Adipose tissue (tissue), 3 donors: ENCODE measurements around the gene ESRRG. TPM values are rescaled to one million over a fixed set of nuclear protein-coding genes. Genes with fewer than 3 reads are reported as not detected.

Experiments used
- H3K27ac ChIP-seq: one replicate; pipeline ENCODE4 v1.5.1; 2013; ENCODE audit warnings: low read depth, low read length
- WGBS, 3 donors: extraction: QIAGEN DNeasy Blood & Tissue Kit; methylation state at CpG; one replicate each; pipeline ENCODE4 v1.1.7; 2013; 5-methylcytosine and 5-hydroxymethylcytosine counted together
- polyA plus RNA-seq, 3 donors: library from polyadenylated mRNA; stranded (reverse); fragments of 200-250 nt; gene quantifications; one replicate each; pipeline ENCODE4 v1.2.3, GENCODE V29; 2013
- donor health status: healthy with polysubstance abuse.
- donor health status: Bipolar disorder and iron deficiency.
- donor health status: healthy.

Gene ESRRG
- polyA plus RNA-seq, result 1 to 10 TPM in 2 of 3 donors, under 1 TPM in 1; 0.56 to 2.2 (median 2.1) TPM

DNA sequence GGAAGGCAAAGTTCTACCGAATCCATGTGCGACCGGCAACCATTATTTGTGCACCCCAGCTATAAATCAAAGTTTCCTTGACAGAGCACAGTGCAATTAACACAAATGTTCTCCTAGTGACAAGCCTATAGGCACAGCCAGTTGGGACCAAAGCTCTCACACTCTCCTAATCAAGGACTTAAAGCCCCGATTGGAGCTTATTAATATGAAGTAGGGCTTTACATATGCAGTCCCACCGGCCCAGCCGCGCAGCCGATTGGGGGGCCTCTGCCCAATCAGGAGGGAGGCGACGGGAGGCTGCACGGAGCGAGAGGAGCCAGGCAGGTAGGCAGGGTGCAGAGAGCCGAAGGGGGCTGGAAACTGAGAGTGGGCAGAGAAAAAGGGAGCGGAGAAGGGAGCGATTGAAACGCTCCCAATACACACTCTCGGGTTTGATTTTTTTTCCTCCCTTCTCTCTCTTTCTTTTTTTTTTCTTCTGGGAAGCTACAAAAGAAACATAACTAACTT, at the start of gene ESRRG:
ESRRG (minus strand) TSS at position 156 of the 507 bp plus-strand sequence; CDS start at position 26, 130 bp downstream.
- H3K27ac ChIP-seq, result no peak within 1 kb of the TSS
- WGBS, 3 donors, result 0 to 1% (median 1%) methylated on average over 17 of the region's 17 CpGs

DNA sequence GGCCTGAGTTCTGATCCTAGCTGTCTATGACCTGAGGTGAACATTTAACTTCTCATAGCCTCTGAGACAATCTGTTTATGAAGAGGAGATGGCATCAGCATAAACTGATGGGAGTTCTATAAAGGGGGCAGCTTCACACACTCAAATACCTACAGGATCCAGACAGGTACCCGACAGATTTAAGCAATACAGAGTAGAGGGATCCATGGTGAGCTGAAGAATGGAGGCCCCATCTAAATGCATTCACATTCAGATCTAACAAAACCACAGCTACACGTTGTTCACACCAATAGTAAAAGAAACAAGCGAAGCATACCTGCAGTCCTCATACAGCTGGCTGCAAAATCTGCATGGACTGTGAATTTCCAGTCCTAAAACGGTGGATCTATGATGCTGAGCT, 48.7 kb upstream of the ESRRG start:
- 54 to 65% (median 62%) methylated on average over 4 of the region's 4 CpGs for whole genome bisulfite sequencing, 3 donors
- no peak overlapping the region for H3K27ac ChIP-seq

DNA sequence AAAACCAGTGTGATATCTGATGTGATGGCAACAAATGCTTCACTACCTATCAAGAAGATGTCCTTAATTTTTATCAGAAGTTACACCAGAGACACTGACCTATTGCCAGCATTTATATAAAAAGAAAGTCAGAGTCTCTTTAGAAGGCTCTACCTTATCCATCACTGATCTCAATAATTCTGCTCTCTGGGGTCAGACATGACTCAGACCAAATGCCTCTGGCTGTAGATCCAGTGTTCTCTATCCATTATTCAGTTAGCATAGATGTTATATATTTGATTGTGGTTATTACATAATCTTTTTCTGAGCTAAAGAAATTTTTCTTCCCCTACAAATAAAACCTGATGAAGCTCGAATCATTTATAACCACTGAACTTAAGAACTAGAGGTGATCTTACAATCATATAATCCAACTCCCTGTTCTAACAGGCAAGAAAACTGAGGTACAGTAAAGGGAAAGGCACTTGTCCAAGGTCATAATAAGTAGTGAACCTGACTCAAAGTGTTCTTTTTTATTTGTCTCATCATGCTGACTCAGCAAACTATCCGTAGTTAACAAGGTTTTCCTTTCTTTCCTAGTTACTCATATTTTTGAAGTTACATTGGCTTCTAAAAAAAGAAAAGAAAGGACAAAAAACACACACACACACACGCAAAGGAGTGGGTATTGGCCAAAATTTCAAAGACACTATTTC, 43.6 kb upstream of the ESRRG start:
- 49 to 65% (median 53%) methylated on average over 3 of the region's 3 CpGs for WGBS, 3 donors
- H3K27ac ChIP-seq, result no peak overlapping the region

DNA sequence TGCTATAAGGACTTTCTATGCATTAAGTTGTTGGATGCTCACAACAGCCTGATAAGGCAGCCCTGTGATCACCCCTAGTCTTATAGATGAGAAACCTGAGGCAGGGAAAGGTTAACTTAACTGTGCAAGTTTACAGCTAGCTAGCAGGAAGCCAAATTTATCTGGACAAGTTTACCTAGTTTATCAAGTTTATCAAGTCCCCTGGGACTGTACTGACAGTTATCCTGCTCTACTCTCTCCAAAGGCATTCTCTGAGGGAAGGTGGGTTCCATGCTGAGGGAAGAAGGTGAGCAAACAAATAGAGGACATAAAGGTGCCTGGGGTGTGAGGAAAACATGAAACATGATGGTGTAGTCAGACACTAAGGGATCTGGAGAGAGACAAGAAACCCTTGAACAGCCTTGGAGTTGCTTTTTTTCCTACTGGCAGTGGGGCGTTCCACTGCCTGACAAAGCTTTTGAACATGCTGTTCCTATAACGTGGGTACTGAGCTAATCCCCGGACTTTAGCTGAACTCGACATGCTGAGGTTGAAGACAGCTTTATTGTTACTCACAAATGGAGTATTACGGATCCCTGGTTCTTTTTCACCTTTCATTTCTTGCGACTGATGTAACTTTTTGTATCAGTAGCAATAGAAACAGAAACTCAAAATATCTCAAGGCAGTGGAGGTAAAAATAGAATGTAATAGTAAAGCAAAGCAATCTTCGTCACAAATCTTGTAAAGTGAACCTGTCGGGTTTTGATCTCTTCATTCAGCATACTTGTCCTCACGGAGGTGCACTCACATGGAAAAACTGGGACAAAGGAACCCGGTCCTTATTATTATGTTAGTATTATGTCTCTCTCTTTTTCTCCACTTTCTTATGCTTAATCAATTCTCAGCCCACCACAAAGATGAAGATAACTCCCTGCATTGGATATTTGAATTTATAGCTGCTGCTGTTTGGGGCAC, 42.4 kb upstream of the ESRRG start:
- no peak overlapping the region for H3K27ac ChIP-seq
- 73 to 77% (median 75%) methylated on average over 10 of the region's 10 CpGs for WGBS, 3 donors

DNA sequence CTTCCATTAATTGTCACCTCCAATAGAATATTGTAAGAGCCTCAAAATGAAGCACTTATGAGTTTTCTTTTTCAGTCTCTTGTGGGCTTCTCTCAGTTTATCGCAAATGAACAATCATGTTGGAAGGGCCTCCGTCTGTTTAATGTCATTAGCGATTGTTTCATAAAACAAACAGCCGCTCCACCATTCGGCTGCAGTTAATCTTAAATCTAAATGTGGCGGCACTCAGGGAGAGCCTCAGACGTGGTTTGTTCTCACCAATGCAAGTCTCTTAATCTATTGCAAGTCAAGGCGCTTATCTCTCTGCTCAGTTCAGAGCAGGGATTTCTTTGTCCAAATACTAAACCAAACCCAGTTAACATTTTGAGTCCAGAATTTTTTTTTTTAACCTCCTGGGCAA, 34.9 kb upstream of the ESRRG start:
- H3K27ac ChIP-seq, result no peak overlapping the region

DNA sequence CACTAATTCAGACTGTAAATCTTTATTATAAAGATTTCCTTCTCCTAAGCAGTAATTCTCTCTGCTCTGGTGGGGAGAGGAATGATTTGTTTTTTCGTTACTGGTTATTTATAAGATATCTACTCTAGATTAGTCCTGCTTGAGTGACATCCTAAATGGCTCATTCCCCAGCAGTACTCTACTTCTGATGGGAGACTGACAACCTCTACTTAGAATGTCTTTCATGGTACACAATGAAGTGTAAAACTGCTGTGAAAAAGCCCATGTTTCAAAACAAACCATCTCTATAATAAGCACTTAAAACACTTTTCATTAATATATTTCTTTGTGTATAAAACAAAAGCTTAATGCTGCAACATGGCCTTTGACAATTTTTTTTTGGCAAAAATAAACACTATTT, 33.9 kb upstream of the ESRRG start:
- no peak overlapping the region for H3K27ac ChIP-seq
- 75 to 82% (median 81%) methylated on average over 1 of the region's 1 CpG for WGBS, 3 donors

More for the DNA sequence above, 34.9 kb upstream of the ESRRG start:
- WGBS, 3 donors, result 31 to 62% (median 61%) methylated on average over 8 of the region's 8 CpGs

DNA sequence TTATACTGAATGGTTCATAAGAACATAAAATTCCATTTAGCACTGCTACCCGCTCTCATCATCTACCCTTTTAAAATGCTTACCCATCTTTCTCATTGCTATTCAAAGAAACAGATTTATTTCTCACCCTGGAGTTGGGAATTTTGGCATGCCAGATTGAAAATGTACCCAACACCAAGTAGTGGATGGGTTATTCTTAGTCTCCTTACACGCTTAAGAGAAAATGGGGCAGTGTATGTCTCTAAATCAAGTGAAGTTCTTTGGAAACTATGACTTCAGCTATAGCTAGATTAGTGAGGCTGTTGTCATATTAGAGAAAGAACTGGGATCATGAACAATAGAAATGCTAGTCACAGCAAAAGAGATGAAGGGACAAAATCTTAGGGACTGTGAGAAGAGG, 27.7 kb upstream of the ESRRG start:
- 87 to 94% (median 88%) methylated on average over 2 of the region's 2 CpGs for WGBS, 3 donors
- H3K27ac ChIP-seq, result no peak overlapping the region

DNA sequence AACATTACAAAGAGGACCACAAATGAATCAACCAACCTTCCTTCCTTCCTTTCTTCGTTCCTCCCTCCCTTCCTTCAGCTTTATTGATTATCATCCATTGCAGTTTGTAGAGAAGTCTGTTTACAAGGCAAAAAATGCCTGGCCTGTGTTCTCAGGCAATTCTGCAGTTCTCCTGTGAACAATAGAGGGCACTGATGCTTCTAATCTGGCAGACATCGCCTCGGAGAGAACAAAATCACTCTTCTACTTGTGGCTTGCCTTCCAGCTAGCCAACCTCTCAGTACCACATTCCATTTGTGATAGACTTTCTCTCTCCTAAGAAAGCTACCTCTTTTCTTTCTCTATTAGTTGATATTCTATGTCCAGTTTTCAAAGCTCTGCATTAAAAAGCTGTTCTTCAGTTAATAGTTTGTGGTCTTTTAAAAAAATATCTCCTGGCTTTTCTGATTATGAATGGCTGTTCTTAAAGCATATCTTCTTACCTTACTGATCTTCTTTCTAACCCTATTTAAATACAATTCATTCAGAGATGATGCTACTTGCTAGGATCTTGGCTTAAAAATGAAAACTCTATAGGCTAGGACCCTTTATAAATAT, 26.9 kb upstream of the ESRRG start:
- no peak overlapping the region for H3K27ac ChIP-seq
- WGBS, 3 donors, result 7 to 12% (median 9%) methylated on average over 3 of the region's 3 CpGs

DNA sequence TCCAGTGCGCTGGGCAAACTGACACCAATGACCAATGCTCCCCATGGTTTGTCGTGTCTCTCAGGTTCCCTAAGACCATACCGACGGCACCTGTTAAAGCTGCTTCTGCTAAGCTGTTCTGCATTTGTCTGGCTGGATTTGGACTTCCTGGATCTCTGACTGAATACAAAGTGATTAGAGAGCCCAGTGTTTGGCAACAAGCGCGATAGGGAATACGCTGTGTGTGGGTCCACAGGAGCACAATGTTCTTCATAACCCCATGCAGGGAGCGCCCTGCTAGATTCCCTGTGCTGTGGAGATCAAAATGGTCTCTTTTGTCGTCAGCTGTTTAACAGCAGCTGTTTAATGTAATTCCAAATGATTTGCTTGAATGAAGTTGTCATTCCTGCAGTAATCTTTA, 26.0 kb upstream of the ESRRG start:
- H3K27ac ChIP-seq, result no peak overlapping the region
- 74 to 87% (median 85%) methylated on average over 9 of the region's 9 CpGs for WGBS, 3 donors

DNA sequence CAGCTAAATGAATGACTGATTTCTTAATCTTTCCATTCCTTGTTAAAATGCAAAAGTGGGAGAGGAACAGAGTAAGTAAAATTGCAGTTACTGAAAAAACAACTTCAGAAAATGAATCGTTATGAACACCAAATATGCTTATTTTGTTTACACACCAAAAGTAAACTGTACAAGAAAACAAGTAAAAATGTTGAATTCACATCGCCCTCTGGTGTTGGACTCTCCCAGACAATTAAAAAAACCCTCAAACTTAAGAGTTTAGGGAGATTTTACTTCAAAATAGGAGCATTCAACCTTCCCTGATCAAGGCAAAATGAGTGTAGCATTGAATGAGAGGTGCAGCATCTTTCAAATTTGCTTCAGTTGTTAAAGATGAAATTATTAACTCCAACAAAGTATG, 19.4 kb upstream of the ESRRG start:
- WGBS, 3 donors, result 42 to 50% (median 47%) methylated on average over 2 of the region's 2 CpGs
- H3K27ac ChIP-seq, result no peak overlapping the region

DNA sequence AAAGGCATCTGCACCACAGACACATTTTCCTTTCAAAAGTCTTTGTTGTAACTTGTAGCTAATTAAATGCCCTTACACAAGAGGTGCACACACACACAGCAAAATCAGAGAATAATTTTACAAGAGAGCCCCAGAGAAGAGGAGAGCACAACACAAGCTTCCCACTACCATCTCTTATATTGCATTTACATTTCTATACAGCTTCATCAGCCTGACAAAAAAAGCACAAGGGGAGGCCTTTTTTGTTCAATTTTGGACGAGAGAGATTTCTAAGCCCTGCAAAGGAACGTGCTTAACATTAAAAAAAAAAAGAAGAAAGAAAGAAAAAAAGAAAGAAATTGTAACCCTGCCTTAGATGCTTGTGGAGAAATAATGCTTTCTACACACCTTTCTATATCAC, 17.1 kb upstream of the ESRRG start:
- H3K27ac ChIP-seq, result no peak overlapping the region
- 38 to 50% (median 49%) methylated on average over 2 of the region's 2 CpGs for WGBS, 3 donors

DNA sequence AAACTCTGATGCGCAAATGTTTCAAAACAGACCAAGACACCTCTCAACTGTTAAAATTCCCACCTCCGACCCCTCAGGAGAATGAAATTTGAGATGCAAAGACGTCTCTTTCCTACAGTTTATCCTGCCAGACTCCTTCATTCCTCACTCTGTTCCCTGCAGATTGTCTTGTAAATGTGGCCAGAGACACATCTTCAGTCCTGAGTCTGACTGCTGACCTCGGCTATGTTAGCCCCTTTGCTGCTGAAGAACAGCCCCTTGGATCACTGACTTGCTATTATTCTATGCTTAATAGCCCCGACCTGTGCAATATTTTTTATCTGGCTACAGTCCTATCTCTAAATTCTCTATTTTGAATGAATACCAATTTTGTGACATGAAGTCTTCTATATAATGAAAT, 16.6 kb upstream of the ESRRG start:
- H3K27ac ChIP-seq, result no peak overlapping the region
- 39 to 51% (median 47%) methylated on average over 5 of the region's 5 CpGs for WGBS, 3 donors

DNA sequence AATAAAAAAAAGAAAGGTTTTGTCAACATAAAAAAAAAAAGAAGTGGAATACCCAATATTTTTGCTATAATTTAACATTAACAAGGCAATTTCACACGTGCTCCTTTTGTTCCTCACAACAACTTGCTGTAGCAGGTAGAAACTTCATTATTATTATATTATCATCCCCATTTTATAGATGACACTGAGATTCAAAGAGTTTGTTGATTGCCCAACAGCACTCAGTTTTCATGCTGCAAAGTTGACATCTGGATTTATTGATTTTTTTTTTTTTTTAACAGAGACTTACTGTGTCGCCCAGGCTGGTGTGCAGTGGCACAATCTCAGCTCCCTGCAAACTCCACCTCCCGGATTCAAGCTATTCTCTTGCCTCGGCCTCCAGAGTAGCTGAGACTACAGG, 8.9 kb upstream of the ESRRG start:
- 77 to 91% (median 85%) methylated on average over 4 of the region's 4 CpGs for WGBS, 3 donors
- H3K27ac ChIP-seq, result no peak overlapping the region

DNA sequence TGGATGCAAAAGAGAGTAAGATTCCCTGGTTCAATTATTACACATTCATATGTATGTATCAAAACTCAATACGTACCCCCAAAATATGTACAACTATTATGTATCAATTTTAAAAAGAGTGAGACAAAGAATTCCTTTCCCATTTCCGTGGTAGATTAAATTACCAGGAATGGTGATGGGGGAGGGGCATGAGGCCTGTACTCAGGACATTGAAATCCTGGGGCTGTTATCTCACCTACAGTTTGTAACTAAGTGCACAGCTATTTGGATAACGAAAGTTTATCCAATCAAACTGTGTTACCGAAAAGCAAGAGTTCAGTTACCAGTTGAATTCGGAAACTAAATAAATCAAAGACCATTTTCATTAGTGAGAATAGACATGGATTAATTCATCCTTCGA, 8.3 kb upstream of the ESRRG start:
- no peak overlapping the region for H3K27ac ChIP-seq
- 74 to 87% (median 80%) methylated on average over 6 of the region's 6 CpGs for WGBS, 3 donors

DNA sequence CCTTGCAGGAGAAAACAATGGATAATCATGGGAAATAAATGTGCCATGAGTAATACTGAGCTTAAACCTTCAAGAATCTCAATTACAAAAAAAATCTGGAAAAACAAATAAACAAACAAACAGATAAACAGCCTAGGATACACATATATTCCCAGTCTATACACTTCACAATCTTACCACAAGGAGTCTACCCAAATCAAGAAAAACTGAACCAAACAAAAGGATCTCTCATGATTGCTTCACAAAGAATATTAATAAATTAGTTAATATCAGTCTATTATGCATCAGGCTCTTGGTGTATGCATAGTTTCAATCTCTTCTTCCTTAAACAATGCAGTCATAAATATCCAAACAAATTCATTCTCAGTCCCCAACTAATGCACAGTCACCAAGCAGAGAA, 3.2 kb upstream of the ESRRG start:
- H3K27ac ChIP-seq, result no peak overlapping the region

DNA sequence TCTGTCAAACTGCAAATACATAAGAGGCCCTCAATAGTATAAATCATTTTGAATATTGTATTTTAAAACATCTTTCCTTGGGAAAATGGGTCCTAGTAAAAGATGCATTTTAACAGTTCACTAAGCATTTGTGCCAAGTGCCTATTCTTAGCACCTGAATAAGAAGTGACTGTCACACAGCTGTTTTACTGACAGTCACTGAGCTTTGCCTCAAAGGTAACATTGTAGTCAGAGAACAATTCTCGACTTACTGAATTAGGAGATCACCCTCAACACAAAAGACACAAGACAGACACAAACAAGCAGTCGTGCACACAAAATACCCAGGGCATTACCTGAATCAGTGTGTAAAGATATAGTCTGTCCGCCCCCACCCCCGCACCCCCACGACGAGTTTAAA, 408 bp downstream of the ESRRG start:
- WGBS, 3 donors, result 3 to 6% (median 4%) methylated on average over 6 of the region's 6 CpGs
- no peak overlapping the region for H3K27ac ChIP-seq

DNA sequence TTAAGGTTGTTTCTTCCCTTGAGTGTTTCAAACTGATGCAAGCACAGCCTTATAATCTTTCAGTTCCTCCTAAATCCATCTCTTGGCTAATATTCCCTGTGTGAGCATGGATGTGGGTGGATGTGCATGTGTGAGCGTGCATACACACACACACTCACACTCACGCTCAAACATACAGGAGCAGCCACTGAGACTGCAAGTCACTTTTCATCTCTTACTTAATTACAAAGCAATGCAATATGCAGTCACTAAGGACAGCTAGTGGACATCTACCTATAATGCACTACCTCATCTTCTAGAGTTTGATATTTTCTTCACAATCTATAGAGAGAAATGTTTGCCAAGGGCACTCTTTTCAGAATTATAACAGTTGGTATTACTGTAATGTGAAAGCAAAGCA, 1.4 kb downstream of the ESRRG start:
- WGBS, 3 donors, result 62 to 66% (median 63%) methylated on average over 2 of the region's 2 CpGs
- no peak overlapping the region for H3K27ac ChIP-seq

DNA sequence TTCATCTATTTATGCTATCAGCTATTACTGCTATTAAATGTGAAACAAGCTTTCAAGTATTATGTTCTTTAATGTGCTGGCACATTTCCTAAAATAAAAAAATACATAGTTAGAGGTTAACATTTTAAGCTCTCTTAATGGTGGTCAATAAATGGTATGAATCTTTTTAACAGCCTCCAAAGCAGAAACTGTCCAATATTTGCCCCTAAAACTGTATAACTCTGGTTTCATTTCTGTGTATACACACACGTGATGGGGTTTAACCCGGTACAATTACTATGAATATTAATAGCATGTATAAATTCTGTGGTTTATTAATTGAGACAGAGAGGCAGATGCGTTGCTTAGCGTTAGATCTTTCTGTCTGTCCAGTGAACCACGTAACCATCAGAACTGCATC, 2.2 kb downstream of the ESRRG start:
- H3K27ac ChIP-seq, result no peak overlapping the region
- 65 to 75% (median 69%) methylated on average over 5 of the region's 5 CpGs for WGBS, 3 donors

DNA sequence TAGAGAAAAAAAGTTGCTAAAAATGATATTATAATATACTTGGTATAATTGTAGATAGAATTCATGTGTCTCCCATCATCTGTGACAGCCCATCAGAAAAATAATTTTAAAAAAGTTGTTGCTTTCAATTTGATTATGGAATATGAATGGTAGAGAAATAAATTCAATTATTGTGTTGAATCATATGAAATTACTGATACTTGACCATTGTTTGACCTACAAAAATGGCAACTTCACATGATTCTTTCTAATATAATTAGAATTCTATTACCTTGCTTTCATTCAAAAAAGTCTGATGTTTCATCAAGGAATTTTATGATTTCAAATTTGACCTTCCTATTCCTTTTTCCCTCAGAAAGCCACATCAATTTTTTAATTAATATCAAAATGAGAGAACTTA, 11.5 kb downstream of the ESRRG start:
- H3K27ac ChIP-seq, result no peak overlapping the region
